DMS79 treated with DMSO at 0.1 percent for 48 hours (cell line): ENCODE measurements around the gene PCDHGA1.
A peak's percentile ranks its signal among the peaks of the same experiment; 100 is the strongest.

ENCODE experiments used
- DNase-seq: peaks from one replicate; lab custom pipeline; 2025; lab: John Stamatoyannopoulos, UW

The PCDHGA1 gene

GRCh38 chr5:141490771-141491170 is 160.5 kb downstream of the PCDHGA1 start:
- DNase-seq, result no peak

GRCh38 chr5:141491323-141492167 is 161.2 kb downstream of the PCDHGA1 start:
- no peak for DNase-seq

- DNase-seq, result no peak
These were observed 162.0 kb downstream of the PCDHGA1 start for GRCh38 chr5:141492168-141492885.

- DNase-seq, result no peak
These were observed 163.4 kb downstream of the PCDHGA1 start for GRCh38 chr5:141493500-141494422.

GRCh38 chr5:141494761-141495452 is 164.6 kb downstream of the PCDHGA1 start:
- DNase-seq, result no peak

GRCh38 chr5:141495453-141495811 is 165.1 kb downstream of the PCDHGA1 start:
- DNase-seq, result no peak

- no peak for DNase-seq
These were observed 165.7 kb downstream of the PCDHGA1 start for GRCh38 chr5:141496038-141496437.

GRCh38 chr5:141501761-141502160 is 171.4 kb downstream of the PCDHGA1 start:
- DNase-seq, result no peak

GRCh38 chr5:141503681-141504080 is 173.4 kb downstream of the PCDHGA1 start:
- DNase-seq, result no peak

GRCh38 chr5:141504216-141504615 is 173.9 kb downstream of the PCDHGA1 start:
- DNase-seq, result no peak

GRCh38 chr5:141506381-141507155 is 176.3 kb downstream of the PCDHGA1 start:
- DNase-seq, result no peak

GRCh38 chr5:141507387-141508091 is 177.2 kb downstream of the PCDHGA1 start:
- peak; percentile 2 for DNase-seq

- DNase-seq, result no peak
These were observed 178.1 kb downstream of the PCDHGA1 start for GRCh38 chr5:141508440-141508797.

- no peak for DNase-seq
These were observed 178.7 kb downstream of the PCDHGA1 start for GRCh38 chr5:141508798-141509611.

GRCh38 chr5:141510160-141510559 is 179.8 kb downstream of the PCDHGA1 start:
- no peak for DNase-seq

GRCh38 chr5:141510850-141511601 is 180.7 kb downstream of the PCDHGA1 start:
- no peak for DNase-seq

GRCh38 chr5:141511771-141512325 is 181.5 kb downstream of the PCDHGA1 start:
- no peak for DNase-seq

GRCh38 chr5:141512390-141512910 is 182.1 kb downstream of the PCDHGA1 start:
- DNase-seq, result peak; percentile 62
